Colonic mucosa (tissue), 4 donors: ENCODE results near the gene TMEM114. TPM values are rescaled to one million over a fixed set of nuclear protein-coding genes. Genes with fewer than 3 reads are reported as not detected.

Experiments used
- DNase-seq: peaks from one replicate; pipeline ENCODE4 v3.0.0-alpha.2; 2020
- H3K27ac ChIP-seq: fragments of 200-600 bp; one replicate; pipeline ENCODE4 v1.8.0; 2021
- H3K27me3 ChIP-seq: fragments of 200-600 bp; one replicate; pipeline ENCODE4 v1.8.0; 2021
- H3K36me3 ChIP-seq: fragments of 200-600 bp; one replicate; pipeline ENCODE4 v1.8.0; 2021
- H3K4me1 ChIP-seq: fragments of 200-600 bp; one replicate; pipeline ENCODE4 v1.8.0; 2021; ENCODE audit warnings: mild to moderate bottlenecking
- H3K4me3 ChIP-seq: fragments of 200-600 bp; one replicate; pipeline ENCODE4 v1.8.0; 2021
- H3K9ac ChIP-seq, 2 donors: one replicate each; pipeline ENCODE4 v1.7.0; 2013; ENCODE audit warnings: control low read depth in 2 of 2, low read depth in 2 of 2, low read length in 2 of 2
- H3K9me3 ChIP-seq: fragments of 200-600 bp; one replicate; pipeline ENCODE4 v1.8.0; 2021
- intact Hi-C: fragments of 100-400 bp; cut with DNase I; formaldehyde crosslinking; loops from one replicate; pipeline ENCODE4 v1.14.1; 2022
- total RNA-seq, 2 donors: library from RNA; stranded (reverse); fragmentation: NEBNext Ultra II Directional in 1 of 2; extraction: Animal tissue kit (Norgen Biotek cat#: 25700) in 1 of 2; gene quantifications; one replicate each; pipeline ENCODE4 v1.2.1, GENCODE V29; 2021
- TF ChIP-seq, protein P1 (sequence below): fragments of 200-600 bp; IDR thresholded peaks from one replicate; pipeline ENCODE4 v1.8.0; 2022; ENCODE audit warnings: antibody characterized with exemption, mild to moderate bottlenecking
- donor health status: healthy.
- donor health status: DM: no; HTN: no; CAD: no.
- donor health status: DM: no; HTN: no; CAD: no.

TMEM114 gene
- total RNA-seq, 2 donors from 2014 or later: not detected

DNA sequence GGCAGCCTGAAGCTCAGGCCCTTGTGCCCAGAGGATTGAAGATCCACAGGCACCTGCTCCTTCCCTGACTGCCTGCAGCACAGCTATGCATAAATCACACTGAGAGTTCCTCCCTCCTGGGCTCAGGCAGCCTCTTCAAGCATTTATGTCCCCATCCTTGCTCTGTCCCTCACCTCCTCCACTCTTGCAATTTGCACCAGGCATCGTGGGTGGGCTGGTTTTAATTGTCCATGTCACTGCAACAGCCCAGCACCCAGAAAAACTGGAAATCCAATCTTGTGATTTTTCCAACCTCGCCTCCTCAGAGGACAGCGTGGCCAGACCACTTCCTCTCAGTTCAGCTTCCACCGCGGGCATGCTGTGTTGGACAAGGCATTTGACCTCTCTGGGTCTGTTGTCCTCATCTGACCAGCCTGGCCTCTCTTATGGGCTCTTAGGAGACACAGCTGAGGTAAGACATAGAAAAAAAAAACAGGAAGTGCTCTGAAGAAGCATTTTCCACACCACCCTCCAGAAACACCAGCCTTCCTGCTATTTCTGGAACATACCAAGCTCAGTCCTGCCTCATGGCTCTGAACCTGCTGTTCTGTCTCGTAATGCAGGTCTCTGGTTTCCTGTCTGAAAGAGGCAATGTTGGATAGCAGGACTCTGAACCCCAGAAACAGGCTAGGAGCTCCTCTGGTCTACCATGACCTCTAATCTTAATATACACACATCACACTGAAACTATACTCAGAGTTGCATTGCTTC lies 8.3 kb downstream of the TMEM114 start:
- H3K27me3 ChIP-seq: no peaks in the 10 kb centered on the region
- no peaks in the 10 kb centered on the region for H3K9me3 ChIP-seq
- H3K4me3 ChIP-seq: no peak overlapping the region
- no peaks in the 10 kb centered on the region for H3K4me1 ChIP-seq
- intact Hi-C loops: no loop called here
- H3K27ac ChIP-seq: no peak overlapping the region
- DNase-seq: no peak
- TF ChIP-seq, protein P1, sequence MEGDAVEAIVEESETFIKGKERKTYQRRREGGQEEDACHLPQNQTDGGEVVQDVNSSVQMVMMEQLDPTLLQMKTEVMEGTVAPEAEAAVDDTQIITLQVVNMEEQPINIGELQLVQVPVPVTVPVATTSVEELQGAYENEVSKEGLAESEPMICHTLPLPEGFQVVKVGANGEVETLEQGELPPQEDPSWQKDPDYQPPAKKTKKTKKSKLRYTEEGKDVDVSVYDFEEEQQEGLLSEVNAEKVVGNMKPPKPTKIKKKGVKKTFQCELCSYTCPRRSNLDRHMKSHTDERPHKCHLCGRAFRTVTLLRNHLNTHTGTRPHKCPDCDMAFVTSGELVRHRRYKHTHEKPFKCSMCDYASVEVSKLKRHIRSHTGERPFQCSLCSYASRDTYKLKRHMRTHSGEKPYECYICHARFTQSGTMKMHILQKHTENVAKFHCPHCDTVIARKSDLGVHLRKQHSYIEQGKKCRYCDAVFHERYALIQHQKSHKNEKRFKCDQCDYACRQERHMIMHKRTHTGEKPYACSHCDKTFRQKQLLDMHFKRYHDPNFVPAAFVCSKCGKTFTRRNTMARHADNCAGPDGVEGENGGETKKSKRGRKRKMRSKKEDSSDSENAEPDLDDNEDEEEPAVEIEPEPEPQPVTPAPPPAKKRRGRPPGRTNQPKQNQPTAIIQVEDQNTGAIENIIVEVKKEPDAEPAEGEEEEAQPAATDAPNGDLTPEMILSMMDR: no peak
- no peaks in the 10 kb centered on the region for H3K36me3 ChIP-seq
- H3K9ac ChIP-seq: no peak overlapping the region

DNA sequence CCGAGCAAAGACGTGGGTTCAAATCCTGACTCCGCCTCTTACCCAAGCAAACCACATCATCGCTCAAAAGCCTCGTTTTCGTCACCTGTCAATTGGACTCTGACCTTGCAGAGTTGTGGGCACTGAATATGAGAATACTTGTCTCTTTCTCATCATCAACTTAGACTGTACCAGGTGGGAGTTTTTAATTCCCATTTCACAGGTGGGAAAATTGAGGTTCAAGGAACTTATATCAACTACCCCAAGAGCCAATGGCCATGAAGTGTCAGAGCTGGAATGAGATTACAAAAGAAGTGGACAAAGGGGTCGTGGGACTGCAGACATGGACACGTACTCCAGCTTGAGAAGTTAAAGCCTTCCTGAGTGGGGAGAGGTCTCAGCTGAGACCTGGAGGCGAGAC lies 10.8 kb downstream of the TMEM114 start:
- Histone ChIP-seq H3K4me1 (no peaks in the 10 kb centered on the region), H3K27ac (no peak overlapping the region), H3K9ac (no peak overlapping the region), H3K36me3 (no peaks in the 10 kb centered on the region), H3K4me3 (no peak overlapping the region), H3K9me3 (no peaks in the 10 kb centered on the region), H3K27me3 (no peaks in the 10 kb centered on the region)
- no peak for DNase-seq
- TF ChIP-seq, protein P1: no peak
- intact Hi-C loops: loop anchor here (5.0 kb wide), 2 partner anchors 53 to 73 kb away; no protein-coding TSS in a partner anchor

DNA sequence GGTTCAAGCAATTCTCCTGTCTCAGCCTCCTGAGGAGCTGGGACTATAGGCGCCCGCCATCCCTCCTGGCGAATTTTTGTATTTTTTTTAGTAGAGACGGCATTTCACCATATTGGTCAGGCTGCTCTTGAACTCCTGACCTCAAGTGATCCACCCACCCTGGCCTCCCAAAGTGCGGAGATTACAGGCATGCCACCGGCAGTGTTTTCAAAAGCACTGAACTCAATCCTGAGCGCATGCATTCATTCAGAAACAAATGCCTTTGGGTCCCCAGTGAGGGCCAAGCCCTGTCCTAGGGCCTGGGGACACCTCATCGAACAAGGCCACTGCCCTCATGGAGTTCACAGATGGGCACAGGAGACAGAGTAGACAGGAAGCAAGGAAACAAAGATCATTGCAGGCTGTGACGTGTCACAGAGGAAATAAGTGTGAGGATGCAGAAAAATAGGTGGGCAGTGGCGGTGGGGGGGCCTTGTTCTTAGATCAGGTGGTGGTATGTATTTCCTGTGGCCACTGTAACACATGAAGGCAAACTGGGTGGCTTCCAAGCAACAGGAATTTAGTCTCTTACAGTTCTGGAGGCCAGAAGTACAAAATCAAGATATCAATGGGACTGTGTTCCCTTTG lies 12.5 kb downstream of the TMEM114 start:
- Histone ChIP-seq H3K4me3 (no peak overlapping the region), H3K9me3 (no peaks in the 10 kb centered on the region), H3K9ac (no peak overlapping the region), H3K36me3 (no peaks in the 10 kb centered on the region), H3K4me1 (no peaks in the 10 kb centered on the region), H3K27me3 (no peaks in the 10 kb centered on the region), H3K27ac (no peak overlapping the region)
- TF ChIP-seq, protein P1: no peak
- DNase-seq: no peak
- intact Hi-C loops: loop anchor here (5.0 kb wide), 2 partner anchors 55 to 75 kb away; no protein-coding TSS in a partner anchor

DNA sequence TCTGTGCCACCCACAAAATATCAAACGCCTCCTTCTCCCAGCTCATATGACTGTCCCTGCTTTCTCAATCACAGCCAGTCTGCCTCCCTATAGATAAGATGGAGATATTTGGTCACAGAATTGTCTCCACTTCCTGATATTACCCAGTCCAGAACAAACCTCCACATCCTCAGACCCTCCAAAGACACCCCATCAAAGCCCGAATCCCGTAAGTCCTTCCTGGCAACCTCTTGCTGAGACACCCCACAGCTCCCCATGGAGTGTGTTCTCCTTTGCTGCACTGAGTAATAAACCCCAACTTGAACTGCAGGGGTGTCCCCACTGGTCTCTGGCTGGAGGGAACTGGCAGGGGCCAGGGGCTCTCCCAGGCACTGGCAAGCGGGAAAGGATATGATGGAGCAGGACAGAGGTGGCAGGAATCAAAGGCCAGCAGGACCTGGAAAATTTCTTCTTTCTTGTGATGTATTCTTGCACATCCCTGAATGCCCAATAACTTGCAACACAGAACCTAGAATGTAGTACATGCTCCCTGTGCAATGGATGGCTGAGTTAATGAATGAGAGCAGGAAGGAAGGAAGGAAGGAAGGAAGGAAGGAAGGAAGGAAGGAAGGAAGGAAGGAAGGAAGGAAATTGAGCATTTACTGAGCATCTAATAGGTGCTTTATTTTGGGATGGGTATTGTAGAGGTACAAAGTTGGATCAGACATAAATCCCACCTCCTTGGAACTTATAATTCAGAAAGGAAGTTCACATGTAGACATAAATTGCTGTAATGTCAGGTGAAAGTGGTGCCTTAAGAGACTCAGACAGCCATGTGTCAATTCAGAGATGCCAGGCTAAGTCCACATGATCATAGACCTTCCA lies 13.9 kb downstream of the TMEM114 start:
- Histone ChIP-seq H3K9me3 (no peaks in the 10 kb centered on the region), H3K4me1 (no peaks in the 10 kb centered on the region), H3K9ac (no peak overlapping the region), H3K27me3 (no peaks in the 10 kb centered on the region), H3K4me3 (no peak overlapping the region), H3K36me3 (no peaks in the 10 kb centered on the region), H3K27ac (no peak overlapping the region)
- DNase-seq: no peak
- TF ChIP-seq, protein P1: no peak
- intact Hi-C loops: loop anchor here (5.0 kb wide), 2 partner anchors 56 to 76 kb away; no protein-coding TSS in a partner anchor

DNA sequence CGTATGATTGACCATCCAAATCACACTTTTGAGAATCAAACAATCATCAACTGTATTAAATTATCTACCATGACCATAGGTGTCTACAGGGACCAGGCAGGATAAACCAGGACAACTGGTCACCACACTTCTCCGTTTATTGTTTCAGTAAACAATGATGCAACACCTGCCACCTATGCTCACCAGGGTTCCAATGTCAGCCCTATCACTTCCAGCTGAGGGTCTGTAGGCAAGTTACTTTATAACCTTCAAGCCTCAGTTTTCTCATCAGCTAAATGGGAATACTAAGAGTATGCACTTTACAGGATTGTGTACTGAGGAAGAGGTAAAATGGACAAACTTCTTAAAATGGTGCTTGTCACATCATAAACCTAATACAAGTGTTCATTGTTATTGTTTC lies 14.9 kb downstream of the TMEM114 start:
- intact Hi-C loops: loop anchor here (5.0 kb wide), 2 partner anchors 57 to 77 kb away; no protein-coding TSS in a partner anchor
- DNase-seq: no peak
- no peaks in the 10 kb centered on the region for H3K36me3 ChIP-seq
- no peak overlapping the region for H3K4me3 ChIP-seq
- TF ChIP-seq, protein P1: no peak
- H3K27ac ChIP-seq: no peak overlapping the region
- H3K9me3 ChIP-seq: no peaks in the 10 kb centered on the region
- no peak overlapping the region for H3K9ac ChIP-seq
- H3K27me3 ChIP-seq: no peaks in the 10 kb centered on the region
- H3K4me1 ChIP-seq: no peaks in the 10 kb centered on the region
